SK-N-SH (cell line): ENCODE measurements around the gene SEPTIN11. TPM values are rescaled to one million over a fixed set of nuclear protein-coding genes. Genes with fewer than 3 reads are reported as not detected.

Source experiments
- CTCF ChIA-PET: fragments of 300-600, 350-600 bp; formaldehyde crosslinking; extraction: SDS; loops from one replicate; lab custom pipeline; 2021; lab: Yijun Ruan, JAX
- POLR2A ChIA-PET: fragments of 350-600 bp; sonication (Branson Sonifier 250); formaldehyde crosslinking; extraction: SDS; loops from one replicate; lab custom pipeline; 2020; ENCODE audit warnings: antibody characterized with exemption, inconsistent platforms; lab: Yijun Ruan, JAX
- DNase-seq: peaks from one replicate; pipeline ENCODE4 v3.0.0; 2012
- H2AFZ ChIP-seq: fragments of 200-600 bp; sonication (generic); 2 replicates; pipeline ENCODE4 v1.8.1; 2016; ENCODE audit warnings: antibody characterized with exemption, mild to moderate bottlenecking, low read depth
- H3F3A ChIP-seq: fragments of 200-600 bp; sonication (generic); replicated peaks from 2 replicates; pipeline ENCODE3; 2016; ENCODE audit warnings: antibody characterized with exemption, mild to moderate bottlenecking; ENCODE audit not compliant: insufficient read depth
- H3K27ac ChIP-seq, 2 experiments: fragments of 200-500 bp in 1 of 2; fragments of 200-600 bp in 1 of 2; sonication (Bioruptor generic) in 1 of 2; sonication (generic), shearing (Covaris generic) in 1 of 2; 2 replicates each; pipeline versions ENCODE4 v1.5.1 to v1.6.1; 2014 to 2016; ENCODE audit warnings: low read depth in 2 of 2, inconsistent platforms in 1 of 2, low read length in 1 of 2, mild to moderate bottlenecking in 1 of 2, mixed read lengths in 1 of 2
- H3K27me3 ChIP-seq: fragments of 200-600 bp; sonication (generic), shearing (Covaris generic); 2 replicates; pipeline ENCODE4 v1.6.1; 2016; ENCODE audit warnings: mixed run types; ENCODE audit not compliant: insufficient read depth
- H3K36me3 ChIP-seq, 2 experiments: fragments of 200-500 bp in 1 of 2; fragments of 200-600 bp in 1 of 2; sonication (Bioruptor generic) in 1 of 2; sonication (generic) in 1 of 2; replicated peaks in 1 of 2; 2 replicates each; pipeline versions ENCODE3 to v1.5.1; 2014 to 2016; ENCODE audit warnings: low read length in 1 of 2, mild to moderate bottlenecking in 1 of 2; ENCODE audit not compliant: insufficient read depth in 2 of 2, control insufficient read depth in 1 of 2
- H3K4me1 ChIP-seq, 2 experiments: fragments of 200-500 bp in 1 of 2; fragments of 200-600 bp in 1 of 2; sonication (Bioruptor generic) in 1 of 2; sonication (generic), shearing (Covaris generic) in 1 of 2; 2 replicates each; pipeline versions ENCODE4 v1.5.1 to v1.6.1; 2014 to 2016; ENCODE audit warnings: low read depth in 1 of 2, low read length in 1 of 2, mixed run types in 1 of 2; ENCODE audit not compliant: insufficient read depth in 2 of 2, control insufficient read depth in 1 of 2
- H3K4me2 ChIP-seq: fragments of 200-600 bp; sonication (generic), shearing (Covaris generic); 2 replicates; pipeline ENCODE4 v1.6.1; 2017; ENCODE audit warnings: mixed run types
- H3K4me3 ChIP-seq, 2 experiments: fragments of 200-500 bp in 1 of 2; fragments of 200-600 bp in 1 of 2; sonication (Bioruptor generic) in 1 of 2; sonication (generic), shearing (Covaris generic) in 1 of 2; 2 replicates each; pipeline versions ENCODE4 v1.5.1 to v1.8.1; 2014 to 2016; ENCODE audit warnings: low read depth in 2 of 2, inconsistent platforms in 1 of 2, low read length in 1 of 2, mild to moderate bottlenecking in 1 of 2, mixed read lengths in 1 of 2, moderate library complexity in 1 of 2
- H3K79me2 ChIP-seq: fragments of 200-600 bp; sonication (generic); 2 replicates; pipeline ENCODE4 v1.8.1; 2017; ENCODE audit warnings: mild to moderate bottlenecking; ENCODE audit not compliant: insufficient read depth
- H3K9ac ChIP-seq: fragments of 200-600 bp; sonication (generic); 2 replicates; pipeline ENCODE4 v1.6.1; 2017; ENCODE audit warnings: mixed run types
- H3K9me2 ChIP-seq: fragments of 200-600 bp; sonication (generic); 2 replicates; pipeline ENCODE4 v1.6.1; 2017; ENCODE audit warnings: mixed run types
- H3K9me3 ChIP-seq: fragments of 200-600 bp; sonication (generic); 2 replicates; pipeline ENCODE4 v1.6.1; 2017; ENCODE audit warnings: mixed run types, mild to moderate bottlenecking, moderate library complexity
- H4K20me1 ChIP-seq: fragments of 200-600 bp; sonication (generic); 2 replicates; pipeline ENCODE4 v1.6.1; 2017; ENCODE audit warnings: mild to moderate bottlenecking, mixed run types; ENCODE audit not compliant: insufficient read depth
- CHD2 ChIP-seq: fragments of 150-350 bp; IDR thresholded peaks from 2 replicates; pipeline ENCODE4 v1.6.1; 2018; ENCODE audit warnings: low read length; ENCODE audit not compliant: partially characterized antibody
- ELF1 ChIP-seq: IDR thresholded peaks from 2 replicates; pipeline ENCODE4 v1.4.0; 2012
- EP300 ChIP-seq, 2 experiments: IDR thresholded peaks; 2 replicates each; pipeline versions ENCODE4 v1.4.0 to v1.6.1; 2012; ENCODE audit warnings: borderline replicate concordance in 1 of 2, low read depth in 1 of 2, low read length in 1 of 2
- FOSL2 ChIP-seq: IDR thresholded peaks from 2 replicates; pipeline ENCODE4 v1.4.0; 2012; ENCODE audit warnings: low read depth, mild to moderate bottlenecking, moderate library complexity, borderline replicate concordance
- FOXJ3 ChIP-seq: sonication (generic); formaldehyde crosslinking; IDR thresholded peaks from 2 replicates; pipeline ENCODE4 v1.5.1; 2020; ENCODE audit warnings: mild to moderate bottlenecking, missing genetic modification reagents
- FOXM1 ChIP-seq: IDR thresholded peaks from 2 replicates; pipeline ENCODE4 v1.4.0; 2012; ENCODE audit warnings: low read depth, mild to moderate bottlenecking
- GABPA ChIP-seq: IDR thresholded peaks from 2 replicates; pipeline ENCODE4 v1.4.0; 2012; ENCODE audit warnings: low read depth, mild to moderate bottlenecking
- JUND ChIP-seq: IDR thresholded peaks from 2 replicates; pipeline ENCODE4 v1.4.0; 2012
- MEF2A ChIP-seq: IDR thresholded peaks from 2 replicates; pipeline ENCODE4 v1.4.0; 2012; ENCODE audit warnings: low read depth, borderline replicate concordance
- NFIC ChIP-seq: IDR thresholded peaks from 2 replicates; pipeline ENCODE4 v1.4.0; 2012; ENCODE audit warnings: borderline replicate concordance
- NRF1 ChIP-seq: IDR thresholded peaks from 2 replicates; pipeline ENCODE4 v1.6.1; 2012; ENCODE audit warnings: low read depth, mild to moderate bottlenecking, low read length
- POLR2AphosphoS5 ChIP-seq: IDR thresholded peaks from 2 replicates; pipeline ENCODE4 v1.6.1; 2012; ENCODE audit warnings: low read depth, low read length
- RAD21 ChIP-seq: IDR thresholded peaks from 2 replicates; pipeline ENCODE4 v1.6.1; 2012; ENCODE audit warnings: mild to moderate bottlenecking, low read length
- RCOR1 ChIP-seq: fragments of 150-350 bp; IDR thresholded peaks from 2 replicates; pipeline ENCODE4 v1.6.1; 2017; ENCODE audit warnings: antibody characterized with exemption, low read length
- RXRA ChIP-seq: IDR thresholded peaks from 2 replicates; pipeline ENCODE4 v1.4.0; 2012; ENCODE audit warnings: low read depth, mild to moderate bottlenecking, borderline replicate concordance
- SIN3A ChIP-seq: IDR thresholded peaks from 2 replicates; pipeline ENCODE4 v1.6.1; 2012; ENCODE audit warnings: low read depth, mild to moderate bottlenecking, low read length, moderate library complexity, borderline replicate concordance
- SMC3 ChIP-seq: IDR thresholded peaks from 2 replicates; pipeline ENCODE4 v1.6.1; 2012; ENCODE audit warnings: low read depth, low read length, improper control_type of control experiment
- TCF12 ChIP-seq: IDR thresholded peaks from 2 replicates; pipeline ENCODE4 v1.4.0; 2012
- TEAD4 ChIP-seq: IDR thresholded peaks from 2 replicates; pipeline ENCODE4 v1.4.0; 2012; ENCODE audit warnings: mild to moderate bottlenecking, borderline replicate concordance; ENCODE audit not compliant: insufficient read depth
- YY1 ChIP-seq: IDR thresholded peaks from 2 replicates; pipeline ENCODE4 v1.4.0; 2012; ENCODE audit warnings: low read depth, mild to moderate bottlenecking
- WGBS: methylation state at CpG from one replicate; pipeline ENCODE4 v1.1.6; 2017; ENCODE audit warnings: low lambda C conversion rate; 5-methylcytosine and 5-hydroxymethylcytosine counted together
- polyA plus RNA-seq, 3 experiments: library from polyadenylated mRNA; depleted of rRNA; stranded (reverse); fragments of >200 nt; gene quantifications; 2 replicates each; pipeline ENCODE4 v1.2.3, GENCODE V29; 2012
- TF ChIP-seq, protein P1 (sequence below): fragments of 150-350 bp; IDR thresholded peaks from 2 replicates; pipeline ENCODE4 v1.6.1; 2016; ENCODE audit warnings: mild to moderate bottlenecking, low read depth, low read length
- TF ChIP-seq, protein P2 (sequence below): fragments of 200-600 bp; sonication (generic); IDR thresholded peaks from 2 replicates; pipeline ENCODE4 v1.6.1; 2017; ENCODE audit warnings: antibody characterized with exemption, mild to moderate bottlenecking, moderate library complexity
- TF ChIP-seq, protein P3 (sequence below): IDR thresholded peaks from 2 replicates; pipeline ENCODE4 v1.4.0; 2012; ENCODE audit warnings: low read depth, borderline replicate concordance
- TF ChIP-seq, protein P4 (sequence below): IDR thresholded peaks from 2 replicates; pipeline ENCODE4; 2012
- TF ChIP-seq, protein P5 (sequence below): IDR thresholded peaks from 2 replicates; pipeline ENCODE4 v1.4.0; 2012; ENCODE audit warnings: low read depth

The SEPTIN11 gene
- polyA plus RNA-seq, 1 of the 3 experiments (the other 2 are of a cell fraction) = 47.4 TPM

DNA sequence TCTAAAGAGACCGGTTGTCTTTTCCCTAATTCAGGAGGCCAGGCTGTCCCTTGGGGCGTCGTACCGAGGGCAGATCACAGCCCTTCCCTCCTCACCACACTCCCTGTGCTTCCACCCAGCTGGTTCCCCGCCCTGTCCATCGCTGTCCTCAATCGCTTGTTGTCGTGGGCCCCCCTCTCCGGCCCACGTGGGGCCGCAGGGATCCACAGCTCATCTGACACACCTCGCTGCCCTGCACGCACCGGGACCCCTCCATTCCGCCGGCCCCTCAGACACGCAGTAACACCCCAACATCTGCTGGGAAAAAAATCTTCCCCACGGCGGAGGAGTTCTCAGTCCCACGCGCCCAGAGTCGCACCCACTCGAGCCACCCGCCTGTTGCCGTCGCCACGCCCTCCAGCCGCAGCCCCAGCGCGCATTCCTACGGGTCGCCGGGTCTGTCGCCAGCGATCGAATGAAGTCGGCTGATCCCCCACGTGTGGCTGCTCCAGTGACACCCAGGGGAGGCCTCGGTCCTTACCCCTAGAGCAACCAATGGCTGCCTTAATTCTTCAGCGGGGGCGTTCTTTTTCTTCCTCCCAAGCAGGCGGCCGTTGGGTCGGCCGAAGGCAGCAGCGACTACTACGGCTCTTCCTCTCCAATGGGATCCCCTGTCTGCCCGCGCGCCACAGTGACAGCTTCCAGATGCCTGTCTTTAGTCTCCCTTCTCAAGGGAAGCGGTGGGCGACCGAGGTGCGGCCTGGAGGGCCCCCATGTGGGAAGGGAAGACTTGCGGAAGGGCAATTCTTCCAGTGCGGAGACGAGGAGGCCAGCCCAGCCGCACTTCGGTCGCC is 893 bp upstream of the SEPTIN11 start:
- H2AFZ ChIP-seq = peak overlapping the region; percentile 78
- H3K4me2 ChIP-seq = peak overlapping the region; percentile 90
- no peaks in the 10 kb centered on the region for H3K9me2 ChIP-seq
- CTCF ChIA-PET = interaction anchor here (1.2 to 1.8 kb wide), 2 partner anchors 191 to 256 kb away, joined by 4 to 5 read pairs; no protein-coding TSS in a partner anchor
- no peaks in the 10 kb centered on the region for H3K27me3 ChIP-seq
- H3K4me3 ChIP-seq = peak overlapping the region; percentile 94 to 95
- H3F3A ChIP-seq = peaks cover 6% of the 10 kb centered on the region
- peak overlapping the region; percentile 97 for H3K9ac ChIP-seq
- DNase-seq = peak; percentile 88
- peaks cover 89% of the 10 kb centered on the region for H3K79me2 ChIP-seq
- POLR2A ChIA-PET = interaction anchor here (0.6 to 1.2 kb wide), 3 partner anchors 15 to 440 kb away, joined by 3 read pairs; partner anchors contain the start of gene SOWAHB
- H3K36me3 ChIP-seq = peaks cover 0 to 18% of the 10 kb centered on the region in 2 experiments
- H3K9me3 ChIP-seq = no peaks in the 10 kb centered on the region
- H3K4me1 ChIP-seq = peaks cover 0 to 16% of the 10 kb centered on the region in 2 experiments; a peak in 3 of 4 replicates
- peak overlapping the region; percentile 91 to 93 for H3K27ac ChIP-seq
- H4K20me1 ChIP-seq = peaks cover 25% of the 10 kb centered on the region
- WGBS = 5% methylated on average over 35 of the region's 60 CpGs
- TF ChIP-seq JUND (no peak), RAD21 (peak; percentile 25; the same call in 1 of the 2 replicates), RXRA (no peak), ELF1 (no peak), FOXJ3 (CRISPR knock-in tag) (no peak), TEAD4 (no peak), GABPA (no peak), SIN3A (no peak; the same call in 1 of the 2 replicates), SMC3 (no peak), POLR2AphosphoS5 (no peak), MEF2A (no peak), EP300 (IDR thresholded peaks at IDR 0.05; ENCODE audit: borderline replicate concordance in 1 of 2, low read depth in 1 of 2, low read length in 1 of 2) (no peak), FOSL2 (no peak), CHD2 (no peak), YY1 (no peak), FOXM1 (no peak), RCOR1 (no peak), NFIC (no peak), NRF1 (no peak), TCF12 (peak; percentile 32; the same call in 1 of the 2 replicates)
- TF ChIP-seq, protein P1, sequence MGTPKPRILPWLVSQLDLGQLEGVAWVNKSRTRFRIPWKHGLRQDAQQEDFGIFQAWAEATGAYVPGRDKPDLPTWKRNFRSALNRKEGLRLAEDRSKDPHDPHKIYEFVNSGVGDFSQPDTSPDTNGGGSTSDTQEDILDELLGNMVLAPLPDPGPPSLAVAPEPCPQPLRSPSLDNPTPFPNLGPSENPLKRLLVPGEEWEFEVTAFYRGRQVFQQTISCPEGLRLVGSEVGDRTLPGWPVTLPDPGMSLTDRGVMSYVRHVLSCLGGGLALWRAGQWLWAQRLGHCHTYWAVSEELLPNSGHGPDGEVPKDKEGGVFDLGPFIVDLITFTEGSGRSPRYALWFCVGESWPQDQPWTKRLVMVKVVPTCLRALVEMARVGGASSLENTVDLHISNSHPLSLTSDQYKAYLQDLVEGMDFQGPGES = no peak
- TF ChIP-seq, protein P2, sequence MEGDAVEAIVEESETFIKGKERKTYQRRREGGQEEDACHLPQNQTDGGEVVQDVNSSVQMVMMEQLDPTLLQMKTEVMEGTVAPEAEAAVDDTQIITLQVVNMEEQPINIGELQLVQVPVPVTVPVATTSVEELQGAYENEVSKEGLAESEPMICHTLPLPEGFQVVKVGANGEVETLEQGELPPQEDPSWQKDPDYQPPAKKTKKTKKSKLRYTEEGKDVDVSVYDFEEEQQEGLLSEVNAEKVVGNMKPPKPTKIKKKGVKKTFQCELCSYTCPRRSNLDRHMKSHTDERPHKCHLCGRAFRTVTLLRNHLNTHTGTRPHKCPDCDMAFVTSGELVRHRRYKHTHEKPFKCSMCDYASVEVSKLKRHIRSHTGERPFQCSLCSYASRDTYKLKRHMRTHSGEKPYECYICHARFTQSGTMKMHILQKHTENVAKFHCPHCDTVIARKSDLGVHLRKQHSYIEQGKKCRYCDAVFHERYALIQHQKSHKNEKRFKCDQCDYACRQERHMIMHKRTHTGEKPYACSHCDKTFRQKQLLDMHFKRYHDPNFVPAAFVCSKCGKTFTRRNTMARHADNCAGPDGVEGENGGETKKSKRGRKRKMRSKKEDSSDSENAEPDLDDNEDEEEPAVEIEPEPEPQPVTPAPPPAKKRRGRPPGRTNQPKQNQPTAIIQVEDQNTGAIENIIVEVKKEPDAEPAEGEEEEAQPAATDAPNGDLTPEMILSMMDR = no peak
- TF ChIP-seq, protein P3, sequence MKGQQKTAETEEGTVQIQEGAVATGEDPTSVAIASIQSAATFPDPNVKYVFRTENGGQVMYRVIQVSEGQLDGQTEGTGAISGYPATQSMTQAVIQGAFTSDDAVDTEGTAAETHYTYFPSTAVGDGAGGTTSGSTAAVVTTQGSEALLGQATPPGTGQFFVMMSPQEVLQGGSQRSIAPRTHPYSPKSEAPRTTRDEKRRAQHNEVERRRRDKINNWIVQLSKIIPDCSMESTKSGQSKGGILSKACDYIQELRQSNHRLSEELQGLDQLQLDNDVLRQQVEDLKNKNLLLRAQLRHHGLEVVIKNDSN = 0 out of 2 replicates have a peak, but pooled peaks have one; percentile 40
- TF ChIP-seq, protein P4, sequence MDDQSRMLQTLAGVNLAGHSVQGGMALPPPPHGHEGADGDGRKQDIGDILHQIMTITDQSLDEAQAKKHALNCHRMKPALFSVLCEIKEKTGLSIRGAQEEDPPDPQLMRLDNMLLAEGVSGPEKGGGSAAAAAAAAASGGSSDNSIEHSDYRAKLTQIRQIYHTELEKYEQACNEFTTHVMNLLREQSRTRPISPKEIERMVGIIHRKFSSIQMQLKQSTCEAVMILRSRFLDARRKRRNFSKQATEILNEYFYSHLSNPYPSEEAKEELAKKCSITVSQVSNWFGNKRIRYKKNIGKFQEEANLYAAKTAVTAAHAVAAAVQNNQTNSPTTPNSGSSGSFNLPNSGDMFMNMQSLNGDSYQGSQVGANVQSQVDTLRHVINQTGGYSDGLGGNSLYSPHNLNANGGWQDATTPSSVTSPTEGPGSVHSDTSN = peak; percentile 26; the same call in 1 of the 2 replicates
- TF ChIP-seq, protein P5, sequence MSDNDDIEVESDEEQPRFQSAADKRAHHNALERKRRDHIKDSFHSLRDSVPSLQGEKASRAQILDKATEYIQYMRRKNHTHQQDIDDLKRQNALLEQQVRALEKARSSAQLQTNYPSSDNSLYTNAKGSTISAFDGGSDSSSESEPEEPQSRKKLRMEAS = peak; percentile 75
